RWPE1 (cell line): ENCODE data around the gene ZNF513.
A peak's percentile ranks its signal among the peaks of the same experiment; 100 is the strongest.
"Not testable (repeated sequence)": the region's sequence is repeated elsewhere in the genome, so short reads cannot be mapped to it uniquely, and the experiment has no call there.

ENCODE experiments used
- CTCF ChIA-PET: fragments of 350-600 bp; sonication (Branson Sonifier 250); formaldehyde crosslinking; extraction: SDS; loops from one replicate; lab custom pipeline; 2021; lab: Yijun Ruan, JAX
- POLR2A ChIA-PET: fragments of 400-600 bp; formaldehyde crosslinking; extraction: SDS; loops from one replicate; lab custom pipeline; 2020; ENCODE audit warnings: antibody characterized with exemption; ENCODE audit not compliant: low non-redundant PET; lab: Yijun Ruan, JAX
- DNase-seq: peaks from one replicate; pipeline ENCODE4 v3.0.0; 2012; ENCODE audit warnings: low spot score
- H3K27ac ChIP-seq: fragments of 450-650 bp; 2 replicates; pipeline ENCODE4 v1.5.1; 2017
- TF ChIP-seq, protein P1 (sequence below): fragments of 450-650 bp; conservative IDR thresholded peaks from 2 replicates; pipeline ENCODE4 v1.5.1; 2017; ENCODE audit warnings: low read depth, mild to moderate bottlenecking

ZNF513 gene

DNA sequence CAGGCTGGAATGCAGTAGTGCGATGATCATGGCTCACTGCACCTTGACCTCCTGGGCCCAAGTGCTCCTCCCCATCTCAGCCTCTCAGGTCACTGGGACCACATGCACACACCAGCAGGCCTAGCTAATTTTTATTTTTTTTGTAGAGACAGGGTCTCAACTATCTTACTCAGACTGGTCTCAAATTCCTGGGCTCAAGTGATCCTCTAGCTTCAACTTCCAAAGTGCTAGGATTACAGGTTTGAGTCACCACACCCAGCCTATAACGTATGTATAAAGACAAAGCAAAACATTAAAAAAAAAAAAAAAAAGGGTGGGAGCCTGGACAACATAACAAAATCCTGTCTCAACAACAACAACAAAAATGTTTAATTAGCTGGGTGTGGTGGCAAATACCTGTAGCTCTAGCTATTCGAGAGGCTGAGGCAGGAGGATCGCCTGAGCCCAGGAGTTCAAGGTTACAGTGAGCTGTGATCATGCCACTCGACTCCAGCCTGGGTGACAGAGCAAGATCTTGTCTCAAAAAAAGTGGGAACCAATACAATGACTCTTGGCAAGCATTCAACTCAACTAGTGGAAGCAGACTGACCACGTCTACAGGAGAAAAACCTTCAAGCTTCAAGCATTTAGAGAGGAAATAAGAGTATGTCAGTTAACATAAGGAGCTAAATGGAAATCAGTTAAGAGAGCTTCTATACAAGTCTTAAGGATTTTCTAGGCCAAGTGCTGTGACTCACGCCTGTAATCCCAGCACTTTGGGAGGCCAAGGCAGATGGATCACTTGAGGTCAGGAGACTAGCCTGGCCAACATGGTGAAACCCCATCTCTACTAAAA, 26.6 kb downstream of the ZNF513 start:
- CTCF ChIA-PET = interaction anchor here (0.6 kb wide), 1 partner anchor 122 kb away, joined by 3 read pairs; no protein-coding TSS in a partner anchor
- no peak for DNase-seq
- POLR2A ChIA-PET = no interaction called here
- TF ChIP-seq, protein P1, sequence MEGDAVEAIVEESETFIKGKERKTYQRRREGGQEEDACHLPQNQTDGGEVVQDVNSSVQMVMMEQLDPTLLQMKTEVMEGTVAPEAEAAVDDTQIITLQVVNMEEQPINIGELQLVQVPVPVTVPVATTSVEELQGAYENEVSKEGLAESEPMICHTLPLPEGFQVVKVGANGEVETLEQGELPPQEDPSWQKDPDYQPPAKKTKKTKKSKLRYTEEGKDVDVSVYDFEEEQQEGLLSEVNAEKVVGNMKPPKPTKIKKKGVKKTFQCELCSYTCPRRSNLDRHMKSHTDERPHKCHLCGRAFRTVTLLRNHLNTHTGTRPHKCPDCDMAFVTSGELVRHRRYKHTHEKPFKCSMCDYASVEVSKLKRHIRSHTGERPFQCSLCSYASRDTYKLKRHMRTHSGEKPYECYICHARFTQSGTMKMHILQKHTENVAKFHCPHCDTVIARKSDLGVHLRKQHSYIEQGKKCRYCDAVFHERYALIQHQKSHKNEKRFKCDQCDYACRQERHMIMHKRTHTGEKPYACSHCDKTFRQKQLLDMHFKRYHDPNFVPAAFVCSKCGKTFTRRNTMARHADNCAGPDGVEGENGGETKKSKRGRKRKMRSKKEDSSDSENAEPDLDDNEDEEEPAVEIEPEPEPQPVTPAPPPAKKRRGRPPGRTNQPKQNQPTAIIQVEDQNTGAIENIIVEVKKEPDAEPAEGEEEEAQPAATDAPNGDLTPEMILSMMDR = no peak
- peak overlapping the region; percentile 39; the same call in 1 of the 2 replicates for H3K27ac ChIP-seq

DNA sequence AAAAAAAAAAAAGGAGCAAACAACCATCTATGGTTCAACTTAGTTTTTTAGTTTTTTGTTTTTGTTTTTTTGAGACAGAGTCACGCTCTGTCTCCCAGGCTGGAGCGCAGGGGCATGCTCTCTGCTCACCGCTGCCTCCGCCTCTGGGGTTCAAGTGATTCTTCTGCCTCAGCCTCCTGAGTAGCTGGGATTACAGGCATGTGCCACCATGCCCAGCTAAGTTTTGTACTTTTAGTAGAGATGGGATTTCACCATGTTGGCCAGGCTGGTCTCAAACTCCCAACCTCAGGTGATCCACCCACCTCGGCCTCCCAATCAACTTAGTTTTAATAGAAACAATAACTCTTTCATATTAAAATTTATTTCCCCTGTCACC, 27.2 kb downstream of the ZNF513 start:
- CTCF ChIA-PET, DNase-seq, H3K27ac ChIP-seq: not testable (repeated sequence)
- POLR2A ChIA-PET = interaction anchor here (0.6 kb wide), 1 partner anchor 1278 kb away, joined by 3 read pairs; no protein-coding TSS in a partner anchor

- ChIA-PET CTCF (no interaction called here), POLR2A (no interaction called here)
- DNase-seq = no peak
- no peak overlapping the region for H3K27ac ChIP-seq
- TF ChIP-seq, protein P1 = no peak
These were observed 28.5 kb downstream of the ZNF513 start for GRCh38 chr2:27351802-27352598.

GRCh38 chr2:27350106-27350693, 30.3 kb downstream of the ZNF513 start:
- no peak for DNase-seq
- H3K27ac ChIP-seq = peak overlapping the region; percentile 28; the same call in 1 of the 2 replicates
- POLR2A ChIA-PET = no interaction called here
- TF ChIP-seq, protein P1 = no peak
- CTCF ChIA-PET = no interaction called here

GRCh38 chr2:27347641-27348040, 32.9 kb downstream of the ZNF513 start:
- TF ChIP-seq, protein P1 = no peak
- ChIA-PET POLR2A (no interaction called here), CTCF (no interaction called here)
- H3K27ac ChIP-seq = peak overlapping the region; percentile 44; the same call in 1 of the 2 replicates
- DNase-seq = no peak

GRCh38 chr2:27336173-27336572, 44.4 kb downstream of the ZNF513 start:
- CTCF ChIA-PET = interaction anchor here (0.5 kb wide), 1 partner anchor 758 kb away, joined by 3 read pairs; no protein-coding TSS in a partner anchor
- TF ChIP-seq, protein P1 = no peak
- no peak for DNase-seq
- POLR2A ChIA-PET = no interaction called here
- 0 out of 2 replicates have a peak overlapping the region, but pooled peaks have one; percentile 6 for H3K27ac ChIP-seq
